ENCODE data around the gene PIK3AP1.

The PIK3AP1 gene

GRCh38 chr10:96655461-96656197, 64.7 kb downstream of the PIK3AP1 start:
- TF ChIP-seq CTCF (IDR thresholded peaks at IDR 0.05) = no peak
- peaks cover 87 to 96% of the 10 kb centered on the region in 2 experiments for H3K4me1 ChIP-seq (ENCODE audit: control insufficient read depth in 1 of 2, insufficient read depth in 1 of 2, low read depth in 1 of 2, low read length in 1 of 2)
- H3K27ac ChIP-seq = peak overlapping the region; percentile 83

GRCh38 chr10:96651998-96652431, 68.3 kb downstream of the PIK3AP1 start:
- Histone ChIP-seq H3K27ac (peak overlapping the region; percentile 55), H3K9me3 (no peaks in the 10 kb centered on the region), H3K27me3 (no peaks in the 10 kb centered on the region), H3K4me3 (ENCODE audit: low read depth in 1 of 2, low read length in 1 of 2) (no peak overlapping the region), H3K36me3 (peaks cover 49% of the 10 kb centered on the region), H3K4me1 (ENCODE audit: control insufficient read depth in 1 of 2, insufficient read depth in 1 of 2, low read depth in 1 of 2, low read length in 1 of 2) (peaks cover 73 to 93% of the 10 kb centered on the region in 2 experiments)
- TF ChIP-seq CTCF (IDR thresholded peaks at IDR 0.05) = no peak

More at GRCh38 chr10:96655461-96656197, 64.7 kb downstream of the PIK3AP1 start:
- H3K4me3 ChIP-seq (ENCODE audit: low read depth in 1 of 2, low read length in 1 of 2) = peak overlapping the region; percentile 42 to 73
- no peaks in the 10 kb centered on the region for H3K9me3 ChIP-seq
- peaks cover 13% of the 10 kb centered on the region for H3K36me3 ChIP-seq
- H3K27me3 ChIP-seq = no peaks in the 10 kb centered on the region

GRCh38 chr10:96650958-96651357, 69.4 kb downstream of the PIK3AP1 start:
- H3K4me3 ChIP-seq (ENCODE audit: low read depth in 1 of 2, low read length in 1 of 2) = no peak overlapping the region
- no peak for TF ChIP-seq CTCF (IDR thresholded peaks at IDR 0.05)
- no peaks in the 10 kb centered on the region for H3K27me3 ChIP-seq
- peaks cover 49% of the 10 kb centered on the region for H3K36me3 ChIP-seq
- peaks cover 73 to 93% of the 10 kb centered on the region in 2 experiments for H3K4me1 ChIP-seq (ENCODE audit: control insufficient read depth in 1 of 2, insufficient read depth in 1 of 2, low read depth in 1 of 2, low read length in 1 of 2)
- peak overlapping the region; percentile 34 for H3K27ac ChIP-seq
- H3K9me3 ChIP-seq = no peaks in the 10 kb centered on the region

- Histone ChIP-seq H3K4me3 (ENCODE audit: low read depth in 1 of 2, low read length in 1 of 2) (no peak overlapping the region), H3K36me3 (peaks cover 72% of the 10 kb centered on the region), H3K27ac (peak overlapping the region; percentile 90), H3K27me3 (no peaks in the 10 kb centered on the region), H3K4me1 (ENCODE audit: control insufficient read depth in 1 of 2, insufficient read depth in 1 of 2, low read depth in 1 of 2, low read length in 1 of 2) (peaks cover 63 to 85% of the 10 kb centered on the region in 2 experiments), H3K9me3 (no peaks in the 10 kb centered on the region)
- no peak for TF ChIP-seq CTCF (IDR thresholded peaks at IDR 0.05)
These were observed 72.0 kb downstream of the PIK3AP1 start for GRCh38 chr10:96648297-96648696.

- H3K4me1 ChIP-seq (ENCODE audit: control insufficient read depth in 1 of 2, insufficient read depth in 1 of 2, low read depth in 1 of 2, low read length in 1 of 2) = peaks cover 59 to 86% of the 10 kb centered on the region in 2 experiments
- H3K27me3 ChIP-seq = no peaks in the 10 kb centered on the region
- peaks cover 81% of the 10 kb centered on the region for H3K36me3 ChIP-seq
- peak overlapping the region; percentile 90 for H3K27ac ChIP-seq
- no peaks in the 10 kb centered on the region for H3K9me3 ChIP-seq
- H3K4me3 ChIP-seq (ENCODE audit: low read depth in 1 of 2, low read length in 1 of 2) = peak overlapping the region in 1 of 2 experiments; percentile 34
- TF ChIP-seq CTCF (IDR thresholded peaks at IDR 0.05) = no peak
These were observed 72.8 kb downstream of the PIK3AP1 start for GRCh38 chr10:96647466-96647865.

All from neutrophil (primary cell).